Cardiac fibroblast (primary cell): ENCODE results near the gene R3HDM2.

Experiments used
- DNase-seq, 2 donors: peaks; one replicate each; pipeline versions ENCODE4 v3.0.0 to v3.0.0-alpha.2; 2010; ENCODE audit warnings: low read depth in 2 of 2
- H3K4me3 ChIP-seq, 2 donors: replicated peaks in 1 of 2; 1 replicate in 1 of 2; 2 replicates in 1 of 2; pipeline ENCODE4 v1.5.1; 2011; ENCODE audit warnings: low read depth in 2 of 2, low read length in 2 of 2, mild to moderate bottlenecking in 2 of 2, moderate library complexity in 1 of 2
- TF ChIP-seq, protein P1 (sequence below): IDR thresholded peaks from one replicate; pipeline ENCODE4 v1.5.1; 2011; ENCODE audit warnings: low read depth, mild to moderate bottlenecking, low read length, inconsistent platforms

R3HDM2 gene

DNA sequence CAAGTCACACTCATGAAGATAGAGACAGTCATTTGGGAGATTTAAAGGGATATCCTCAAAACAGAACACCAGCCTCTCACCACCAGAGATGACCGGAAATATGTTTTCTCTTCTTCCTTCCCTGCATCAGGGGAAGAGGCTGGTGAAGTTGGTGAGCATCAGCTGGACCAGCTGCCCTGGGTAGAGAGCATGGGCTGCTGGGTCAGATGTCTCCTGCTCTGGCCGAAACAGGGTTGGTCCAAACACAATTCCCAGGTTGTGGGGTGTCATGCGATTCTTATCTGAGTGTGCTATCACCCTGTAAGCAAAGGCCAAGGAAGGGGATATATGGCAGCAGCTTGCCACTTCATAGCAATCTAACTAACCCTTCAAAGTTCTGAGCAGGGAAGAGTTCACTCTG lies 41.5 kb upstream of the R3HDM2 start:
- TF ChIP-seq, protein P1, sequence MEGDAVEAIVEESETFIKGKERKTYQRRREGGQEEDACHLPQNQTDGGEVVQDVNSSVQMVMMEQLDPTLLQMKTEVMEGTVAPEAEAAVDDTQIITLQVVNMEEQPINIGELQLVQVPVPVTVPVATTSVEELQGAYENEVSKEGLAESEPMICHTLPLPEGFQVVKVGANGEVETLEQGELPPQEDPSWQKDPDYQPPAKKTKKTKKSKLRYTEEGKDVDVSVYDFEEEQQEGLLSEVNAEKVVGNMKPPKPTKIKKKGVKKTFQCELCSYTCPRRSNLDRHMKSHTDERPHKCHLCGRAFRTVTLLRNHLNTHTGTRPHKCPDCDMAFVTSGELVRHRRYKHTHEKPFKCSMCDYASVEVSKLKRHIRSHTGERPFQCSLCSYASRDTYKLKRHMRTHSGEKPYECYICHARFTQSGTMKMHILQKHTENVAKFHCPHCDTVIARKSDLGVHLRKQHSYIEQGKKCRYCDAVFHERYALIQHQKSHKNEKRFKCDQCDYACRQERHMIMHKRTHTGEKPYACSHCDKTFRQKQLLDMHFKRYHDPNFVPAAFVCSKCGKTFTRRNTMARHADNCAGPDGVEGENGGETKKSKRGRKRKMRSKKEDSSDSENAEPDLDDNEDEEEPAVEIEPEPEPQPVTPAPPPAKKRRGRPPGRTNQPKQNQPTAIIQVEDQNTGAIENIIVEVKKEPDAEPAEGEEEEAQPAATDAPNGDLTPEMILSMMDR = no peak
- H3K4me3 ChIP-seq = no peak overlapping the region
- no peak for DNase-seq

DNA sequence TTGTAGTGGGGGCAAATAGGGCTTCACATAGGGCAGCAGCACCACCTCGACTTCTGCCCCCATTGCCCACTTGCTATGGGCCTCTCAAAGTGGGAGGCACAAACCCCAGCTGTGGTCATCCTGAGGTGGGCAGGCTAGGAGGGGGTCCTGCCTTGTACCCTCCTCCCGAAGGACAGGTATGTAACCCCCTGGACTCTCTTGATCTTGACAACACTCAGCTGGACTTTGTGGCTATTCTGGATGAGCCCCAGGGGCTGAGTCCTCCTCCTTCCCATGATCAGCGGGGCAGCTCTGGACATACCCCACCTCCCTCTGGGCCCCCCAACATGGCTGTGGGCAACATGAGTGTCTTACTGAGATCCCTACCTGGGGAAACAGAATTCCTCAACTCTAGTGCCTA lies 40.8 kb upstream of the R3HDM2 start:
- TF ChIP-seq, protein P1 = no peak
- no peak overlapping the region for H3K4me3 ChIP-seq
- no peak for DNase-seq

DNA sequence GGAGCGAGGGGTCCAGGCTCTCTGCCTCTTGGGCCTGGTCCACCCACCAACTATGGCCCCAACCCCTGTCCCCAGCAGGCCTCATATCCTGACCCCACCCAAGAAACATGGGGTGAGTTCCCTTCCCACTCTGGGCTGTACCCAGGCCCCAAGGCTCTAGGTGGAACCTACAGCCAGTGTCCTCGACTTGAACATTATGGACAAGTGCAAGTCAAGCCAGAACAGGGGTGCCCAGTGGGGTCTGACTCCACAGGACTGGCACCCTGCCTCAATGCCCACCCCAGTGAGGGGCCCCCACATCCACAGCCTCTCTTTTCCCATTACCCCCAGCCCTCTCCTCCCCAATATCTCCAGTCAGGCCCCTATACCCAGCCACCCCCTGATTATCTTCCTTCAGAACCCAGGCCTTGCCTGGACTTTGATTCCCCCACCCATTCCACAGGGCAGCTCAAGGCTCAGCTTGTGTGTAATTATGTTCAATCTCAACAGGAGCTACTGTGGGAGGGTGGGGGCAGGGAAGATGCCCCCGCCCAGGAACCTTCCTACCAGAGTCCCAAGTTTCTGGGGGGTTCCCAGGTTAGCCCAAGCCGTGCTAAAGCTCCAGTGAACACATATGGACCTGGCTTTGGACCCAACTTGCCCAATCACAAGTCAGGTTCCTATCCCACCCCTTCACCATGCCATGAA lies 40.3 kb upstream of the R3HDM2 start:
- H3K4me3 ChIP-seq = no peak overlapping the region
- TF ChIP-seq, protein P1 = no peak
- no peak for DNase-seq

DNA sequence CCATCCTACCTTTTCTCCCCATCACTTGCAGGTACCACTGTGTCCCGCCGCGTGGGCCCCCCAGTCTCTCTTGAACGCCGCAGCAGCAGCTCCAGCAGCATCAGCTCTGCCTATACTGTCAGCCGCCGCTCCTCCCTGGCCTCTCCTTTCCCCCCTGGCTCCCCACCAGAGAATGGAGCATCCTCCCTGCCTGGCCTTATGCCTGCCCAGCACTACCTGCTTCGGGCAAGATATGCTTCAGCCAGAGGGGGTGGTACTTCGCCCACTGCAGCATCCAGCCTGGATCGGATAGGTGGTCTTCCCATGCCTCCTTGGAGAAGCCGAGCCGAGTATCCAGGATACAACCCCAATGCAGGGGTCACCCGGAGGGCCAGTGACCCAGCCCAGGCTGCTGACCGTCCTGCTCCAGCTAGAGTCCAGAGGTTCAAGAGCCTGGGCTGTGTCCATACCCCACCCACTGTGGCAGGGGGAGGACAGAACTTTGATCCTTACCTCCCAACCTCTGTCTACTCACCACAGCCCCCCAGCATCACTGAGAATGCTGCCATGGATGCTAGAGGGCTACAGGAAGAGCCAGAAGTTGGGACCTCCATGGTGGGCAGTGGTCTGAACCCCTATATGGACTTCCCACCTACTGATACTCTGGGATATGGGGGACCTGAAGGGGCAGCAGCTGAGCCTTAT lies 39.6 kb upstream of the R3HDM2 start:
- H3K4me3 ChIP-seq = no peak overlapping the region
- TF ChIP-seq, protein P1 = no peak
- DNase-seq = no peak

DNA sequence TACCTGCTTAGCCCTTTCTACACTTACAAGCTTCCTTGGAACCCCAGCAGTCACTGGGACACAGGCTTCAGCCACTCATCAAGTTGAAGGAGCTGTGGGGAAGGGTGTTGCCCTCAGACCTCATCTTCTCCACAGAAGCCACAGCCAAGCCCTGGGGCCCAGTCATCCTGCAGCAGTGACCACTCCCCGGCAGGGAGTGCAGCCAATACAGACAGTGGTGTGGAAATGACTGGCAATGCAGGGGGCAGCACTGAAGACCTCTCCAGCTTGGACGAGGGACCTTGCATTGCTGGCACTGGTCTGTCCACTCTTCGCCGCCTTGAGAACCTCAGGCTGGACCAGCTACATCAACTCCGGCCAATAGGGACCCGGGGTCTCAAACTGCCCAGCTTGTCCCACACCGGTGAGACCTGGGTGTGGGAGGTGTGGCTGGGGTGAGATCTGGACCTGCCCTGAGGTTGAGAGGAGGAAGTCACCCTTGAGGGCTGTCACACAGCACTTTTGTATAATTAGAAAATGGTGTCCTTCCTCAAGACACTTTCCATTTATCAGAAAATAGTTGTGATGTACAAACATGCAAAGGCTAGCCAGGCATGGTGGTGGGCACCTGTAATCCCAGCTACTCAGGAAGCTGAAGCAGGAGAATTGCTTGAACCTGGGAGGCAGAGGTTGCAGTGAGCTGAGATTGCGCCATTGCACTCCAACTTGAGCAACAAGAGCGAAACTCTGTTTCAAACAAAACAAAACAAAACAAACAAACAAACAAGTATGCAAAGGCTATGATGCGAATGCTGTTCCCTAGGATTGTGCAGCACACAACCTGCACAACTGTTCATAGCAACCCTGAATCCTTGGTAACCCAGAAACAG lies 38.7 kb upstream of the R3HDM2 start:
- H3K4me3 ChIP-seq = no peak overlapping the region
- no peak for DNase-seq
- TF ChIP-seq, protein P1 = no peak

DNA sequence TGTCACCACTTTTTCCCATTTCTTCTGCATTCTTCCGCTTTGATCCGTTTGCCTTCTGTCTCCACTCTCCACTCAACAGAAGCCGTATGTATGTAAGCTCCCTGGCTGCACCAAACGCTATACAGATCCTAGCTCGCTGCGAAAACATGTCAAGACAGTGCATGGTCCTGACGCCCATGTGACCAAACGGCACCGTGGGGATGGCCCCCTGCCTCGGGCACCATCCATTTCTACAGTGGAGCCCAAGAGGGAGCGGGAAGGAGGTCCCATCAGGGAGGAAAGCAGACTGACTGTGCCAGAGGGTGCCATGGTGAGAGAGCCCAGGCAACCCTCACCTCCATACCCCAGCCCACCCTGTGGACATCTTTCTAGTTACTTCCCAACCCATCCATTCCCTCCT lies 37.1 kb upstream of the R3HDM2 start:
- TF ChIP-seq, protein P1 = no peak
- H3K4me3 ChIP-seq = no peak overlapping the region
- no peak for DNase-seq
